GM19438 (cell line): ENCODE results near the gene ASZ1.
"Not testable (repeated sequence)": the region's sequence is repeated elsewhere in the genome, so short reads cannot be mapped to it uniquely, and the experiment has no call there.

ENCODE experiments used
- ATAC-seq: cut with Tn5 transposase; IDR thresholded peaks from one replicate; pipeline ENCODE4 v1.9.1; 2021; ENCODE audit warnings: low read depth; ENCODE audit not compliant: unreplicated experiment

The ASZ1 gene

GRCh38 chr7:117427258-117427701 lies at the start of gene ASZ1:
Gene ASZ1 (minus strand): TSS chr7:117427493. CDS start chr7:117427460, 33 bp downstream.
- no peak for ATAC-seq

GRCh38 chr7:117476557-117477215 lies 49.4 kb upstream of the ASZ1 start:
- no peak for ATAC-seq

GRCh38 chr7:117472335-117472734 lies 45.0 kb upstream of the ASZ1 start:
- ATAC-seq = no peak

GRCh38 chr7:117470777-117471176 lies 43.5 kb upstream of the ASZ1 start:
- no peak for ATAC-seq

- ATAC-seq = no peak
Observed at GRCh38 chr7:117468174-117468573, 40.9 kb upstream of the ASZ1 start.

- not testable (repeated sequence) for ATAC-seq
Observed at GRCh38 chr7:117460815-117461214, 33.5 kb upstream of the ASZ1 start.

- ATAC-seq = no peak
Observed at GRCh38 chr7:117459735-117460134, 32.4 kb upstream of the ASZ1 start.

GRCh38 chr7:117458977-117459583 lies 31.8 kb upstream of the ASZ1 start:
- no peak for ATAC-seq

GRCh38 chr7:117448655-117449054 lies 21.4 kb upstream of the ASZ1 start:
- ATAC-seq = no peak

GRCh38 chr7:117446220-117446815 lies 19.0 kb upstream of the ASZ1 start:
- ATAC-seq = no peak

- no peak for ATAC-seq
Observed at GRCh38 chr7:117445206-117445605, 17.9 kb upstream of the ASZ1 start.

GRCh38 chr7:117444646-117445045 lies 17.4 kb upstream of the ASZ1 start:
- ATAC-seq = no peak

- peak; percentile 90 for ATAC-seq
Observed at GRCh38 chr7:117435475-117436043, 8.3 kb upstream of the ASZ1 start.

GRCh38 chr7:117424090-117424829 lies 3.0 kb downstream of the ASZ1 start:
- ATAC-seq = peak; percentile 53

- ATAC-seq = not testable (repeated sequence)
Observed at GRCh38 chr7:117414591-117414990, 12.7 kb downstream of the ASZ1 start.

- ATAC-seq = no peak
Observed at GRCh38 chr7:117412946-117413559, 14.2 kb downstream of the ASZ1 start.

- ATAC-seq = no peak
Observed at GRCh38 chr7:117412390-117412789, 14.9 kb downstream of the ASZ1 start.

GRCh38 chr7:117411539-117411938 lies 15.8 kb downstream of the ASZ1 start:
- ATAC-seq = no peak

- ATAC-seq = no peak
Observed at GRCh38 chr7:117408831-117409230, 18.5 kb downstream of the ASZ1 start.

- ATAC-seq = no peak
Observed at GRCh38 chr7:117405519-117405918, 21.8 kb downstream of the ASZ1 start.
